HepG2 (cell line): ENCODE measurements around the gene UNCX.

Experiments used
- ARID2 ChIP-seq: sonication (generic); formaldehyde crosslinking; IDR thresholded peaks from 2 replicates; pipeline ENCODE4 v1.8.1; 2022; ENCODE audit warnings: mild to moderate bottlenecking, missing genetic modification reagents, borderline replicate concordance
- CC2D1A ChIP-seq: sonication (generic); formaldehyde crosslinking; IDR thresholded peaks from 2 replicates; pipeline ENCODE4 v1.8.1; 2023; ENCODE audit warnings: mild to moderate bottlenecking, missing genetic modification reagents
- NFE2L1 ChIP-seq: sonication (generic); formaldehyde crosslinking; IDR thresholded peaks from 2 replicates; pipeline ENCODE4 v1.4.0; 2020; ENCODE audit warnings: missing genetic modification reagents, mild to moderate bottlenecking, borderline replicate concordance
- POLR2AphosphoS5 ChIP-seq: IDR thresholded peaks from 2 replicates; pipeline ENCODE4 v1.6.1; 2012; ENCODE audit warnings: low read depth, low read length
- RFX5 ChIP-seq: IDR thresholded peaks from 2 replicates; pipeline ENCODE4 v1.6.1; 2011; ENCODE audit warnings: low read depth, low read length, improper control_type of control experiment
- SNAPC5 ChIP-seq: sonication (generic); formaldehyde crosslinking; IDR thresholded peaks from 2 replicates; pipeline ENCODE4 v1.8.1; 2023; ENCODE audit warnings: mild to moderate bottlenecking, missing genetic modification reagents, borderline replicate concordance
- YY1 ChIP-seq: IDR thresholded peaks from 2 replicates; pipeline ENCODE4 v1.6.1; 2011; ENCODE audit warnings: low read length, low read depth, moderate library complexity, mild to moderate bottlenecking; ENCODE audit not compliant: insufficient read depth, insufficient replicate concordance
- ZBTB38 ChIP-seq: sonication (generic); formaldehyde crosslinking; IDR thresholded peaks from 2 replicates; pipeline ENCODE4 v1.5.1; 2020; ENCODE audit warnings: mild to moderate bottlenecking, missing genetic modification reagents
- ZBTB46 ChIP-seq: sonication (generic); formaldehyde crosslinking; IDR thresholded peaks from 2 replicates; pipeline ENCODE4 v1.4.0; 2020; ENCODE audit warnings: mild to moderate bottlenecking, missing genetic modification reagents, borderline replicate concordance
- ZNF550 ChIP-seq: sonication (generic); formaldehyde crosslinking; IDR thresholded peaks from 2 replicates; pipeline ENCODE4 v1.4.0; 2020; ENCODE audit warnings: mild to moderate bottlenecking, missing genetic modification reagents, borderline replicate concordance
- TF ChIP-seq, protein P1 (sequence below): sonication (generic); formaldehyde crosslinking; IDR thresholded peaks from 2 replicates; pipeline ENCODE4 v1.4.0; 2020; ENCODE audit warnings: missing genetic modification reagents, borderline replicate concordance
- TF ChIP-seq, protein P2 (sequence below): IDR thresholded peaks from 2 replicates; pipeline ENCODE4 v1.6.1; 2016; ENCODE audit warnings: mild to moderate bottlenecking
- TF ChIP-seq, protein P3 (sequence below): sonication (generic); formaldehyde crosslinking; IDR thresholded peaks from 2 replicates; pipeline ENCODE4 v1.4.0; 2020; ENCODE audit warnings: missing genetic modification reagents
- TF ChIP-seq, protein P4 (sequence below): sonication (generic); formaldehyde crosslinking; IDR thresholded peaks from 2 replicates; pipeline ENCODE4 v1.8.0; 2022; ENCODE audit warnings: low read depth, missing genetic modification reagents

GRCh38 chr7:1240517-1241257 lies 8.0 kb downstream of the UNCX start:
- no peak for TF ChIP-seq ZBTB46 (CRISPR knock-in tag)
- TF ChIP-seq ZBTB38 (CRISPR knock-in tag): no peak
- no peak for TF ChIP-seq SNAPC5 (CRISPR knock-in tag)
- no peak for TF ChIP-seq YY1
- TF ChIP-seq CC2D1A (CRISPR knock-in tag): no peak
- TF ChIP-seq, protein P1, sequence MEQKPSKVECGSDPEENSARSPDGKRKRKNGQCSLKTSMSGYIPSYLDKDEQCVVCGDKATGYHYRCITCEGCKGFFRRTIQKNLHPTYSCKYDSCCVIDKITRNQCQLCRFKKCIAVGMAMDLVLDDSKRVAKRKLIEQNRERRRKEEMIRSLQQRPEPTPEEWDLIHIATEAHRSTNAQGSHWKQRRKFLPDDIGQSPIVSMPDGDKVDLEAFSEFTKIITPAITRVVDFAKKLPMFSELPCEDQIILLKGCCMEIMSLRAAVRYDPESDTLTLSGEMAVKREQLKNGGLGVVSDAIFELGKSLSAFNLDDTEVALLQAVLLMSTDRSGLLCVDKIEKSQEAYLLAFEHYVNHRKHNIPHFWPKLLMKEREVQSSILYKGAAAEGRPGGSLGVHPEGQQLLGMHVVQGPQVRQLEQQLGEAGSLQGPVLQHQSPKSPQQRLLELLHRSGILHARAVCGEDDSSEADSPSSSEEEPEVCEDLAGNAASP: no peak
- TF ChIP-seq RFX5: no peak
- TF ChIP-seq, protein P2, sequence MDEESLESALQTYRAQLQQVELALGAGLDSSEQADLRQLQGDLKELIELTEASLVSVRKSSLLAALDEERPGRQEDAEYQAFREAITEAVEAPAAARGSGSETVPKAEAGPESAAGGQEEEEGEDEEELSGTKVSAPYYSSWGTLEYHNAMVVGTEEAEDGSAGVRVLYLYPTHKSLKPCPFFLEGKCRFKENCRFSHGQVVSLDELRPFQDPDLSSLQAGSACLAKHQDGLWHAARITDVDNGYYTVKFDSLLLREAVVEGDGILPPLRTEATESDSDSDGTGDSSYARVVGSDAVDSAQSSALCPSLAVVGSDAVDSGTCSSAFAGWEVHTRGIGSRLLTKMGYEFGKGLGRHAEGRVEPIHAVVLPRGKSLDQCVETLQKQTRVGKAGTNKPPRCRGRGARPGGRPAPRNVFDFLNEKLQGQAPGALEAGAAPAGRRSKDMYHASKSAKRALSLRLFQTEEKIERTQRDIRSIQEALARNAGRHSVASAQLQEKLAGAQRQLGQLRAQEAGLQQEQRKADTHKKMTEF (CRISPR knock-in tag): no peak
- no peak for TF ChIP-seq NFE2L1 (CRISPR knock-in tag)
- no peak for TF ChIP-seq ZNF550 (CRISPR knock-in tag)
- no peak for TF ChIP-seq POLR2AphosphoS5
- TF ChIP-seq, protein P3, sequence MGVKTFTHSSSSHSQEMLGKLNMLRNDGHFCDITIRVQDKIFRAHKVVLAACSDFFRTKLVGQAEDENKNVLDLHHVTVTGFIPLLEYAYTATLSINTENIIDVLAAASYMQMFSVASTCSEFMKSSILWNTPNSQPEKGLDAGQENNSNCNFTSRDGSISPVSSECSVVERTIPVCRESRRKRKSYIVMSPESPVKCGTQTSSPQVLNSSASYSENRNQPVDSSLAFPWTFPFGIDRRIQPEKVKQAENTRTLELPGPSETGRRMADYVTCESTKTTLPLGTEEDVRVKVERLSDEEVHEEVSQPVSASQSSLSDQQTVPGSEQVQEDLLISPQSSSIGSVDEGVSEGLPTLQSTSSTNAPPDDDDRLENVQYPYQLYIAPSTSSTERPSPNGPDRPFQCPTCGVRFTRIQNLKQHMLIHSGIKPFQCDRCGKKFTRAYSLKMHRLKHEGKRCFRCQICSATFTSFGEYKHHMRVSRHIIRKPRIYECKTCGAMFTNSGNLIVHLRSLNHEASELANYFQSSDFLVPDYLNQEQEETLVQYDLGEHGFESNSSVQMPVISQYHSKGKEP (CRISPR knock-in tag): no peak
- TF ChIP-seq, protein P4, sequence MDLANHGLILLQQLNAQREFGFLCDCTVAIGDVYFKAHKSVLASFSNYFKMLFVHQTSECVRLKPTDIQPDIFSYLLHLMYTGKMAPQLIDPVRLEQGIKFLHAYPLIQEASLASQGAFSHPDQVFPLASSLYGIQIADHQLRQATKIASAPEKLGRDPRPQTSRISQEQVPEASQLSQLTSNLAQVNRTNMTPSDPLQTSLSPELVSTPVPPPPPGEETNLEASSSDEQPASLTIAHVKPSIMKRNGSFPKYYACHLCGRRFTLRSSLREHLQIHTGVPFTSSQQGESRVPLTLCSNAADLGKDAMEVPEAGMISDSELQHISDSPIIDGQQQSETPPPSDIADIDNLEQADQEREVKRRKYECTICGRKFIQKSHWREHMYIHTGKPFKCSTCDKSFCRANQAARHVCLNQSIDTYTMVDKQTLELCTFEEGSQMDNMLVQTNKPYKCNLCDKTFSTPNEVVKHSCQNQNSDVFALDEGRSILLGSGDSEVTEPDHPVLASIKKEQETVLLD (CRISPR knock-in tag): no peak
- TF ChIP-seq ARID2 (CRISPR knock-in tag): no peak
